ENCODE results near the gene TRAPPC3L. TPM values are rescaled to one million over a fixed set of nuclear protein-coding genes. Genes with fewer than 3 reads are reported as not detected.

The TRAPPC3L gene
- total RNA-seq, 1 experiment from 2014 or later = not detected

GRCh38 chr6:116471531-116471930 lies 74.0 kb downstream of the TRAPPC3L start:
- Histone ChIP-seq H2AFZ (ENCODE audit: low read length) (no peak overlapping the region), H2BK12ac (ENCODE audit: insufficient read length, low read depth, low read length) (no peak overlapping the region), H3K23ac (ENCODE audit: insufficient read length, low read depth, low read length) (no peak overlapping the region), H3K79me1 (ENCODE audit: insufficient read depth, low read depth, low read length, poor library complexity, severe bottlenecking) (no peaks in the 10 kb centered on the region), H3K4me1 (ENCODE audit: insufficient read depth, low read length) (no peaks in the 10 kb centered on the region), H3K18ac (ENCODE audit: insufficient read length, low read depth, low read length) (no peak overlapping the region), H3K4ac (ENCODE audit: low read depth, low read length) (no peak overlapping the region), H2AK5ac (ENCODE audit: insufficient read length, low read length) (no peak overlapping the region), H4K5ac (ENCODE audit: insufficient read length, low read depth, low read length) (no peak overlapping the region), H4K20me1 (ENCODE audit: control insufficient read depth, insufficient read depth, insufficient read length) (no peaks in the 10 kb centered on the region), H2BK20ac (ENCODE audit: low read depth, low read length, poor library complexity, severe bottlenecking) (no peak overlapping the region), H3K4me2 (ENCODE audit: insufficient read depth, insufficient read length, low read length) (no peak overlapping the region), H2BK5ac (ENCODE audit: insufficient read length, low read length) (no peak overlapping the region), H2BK120ac (ENCODE audit: low read depth, low read length, poor library complexity, severe bottlenecking) (no peak overlapping the region), H3K23me2 (ENCODE audit: insufficient read length, low read depth, low read length, poor library complexity, severe bottlenecking) (no peaks in the 10 kb centered on the region), H3K27me3 (ENCODE audit: insufficient read depth, low read length) (no peaks in the 10 kb centered on the region), H3K56ac (ENCODE audit: insufficient read length, low read depth, low read length) (no peak overlapping the region), H3K9ac (ENCODE audit: extremely low read depth, insufficient read length, low read length) (no peak overlapping the region), H3T11ph (ENCODE audit: low read length) (no peak overlapping the region), H3K14ac (ENCODE audit: insufficient read depth, low read length) (no peak overlapping the region), H3K27ac (ENCODE audit: insufficient read length, low read depth, low read length) (no peak overlapping the region), H4K8ac (replicated peaks; ENCODE audit: insufficient read length, low read depth, low read length) (no peak overlapping the region), H3K79me2 (ENCODE audit: insufficient read depth, low read length) (no peaks in the 10 kb centered on the region), H2BK15ac (ENCODE audit: low read depth, low read length) (no peak overlapping the region), H4K91ac (ENCODE audit: insufficient read length, low read depth, low read length) (no peak overlapping the region), H3K9me3 (ENCODE audit: control insufficient read depth, low read depth, low read length) (no peaks in the 10 kb centered on the region)
- TF ChIP-seq CTCF (conservative IDR thresholded peaks at IDR 0.05) = no peak
- DNase-seq = no peak
- Mint-ChIP-seq H3K27me3 (ENCODE audit: low read depth) (no peaks in the 10 kb centered on the region), H3K4me3 (no peak overlapping the region), H3K9me3 (no peaks in the 10 kb centered on the region), H3K36me3 (ENCODE audit: insufficient read depth in 1 of 3, low read depth in 3 of 3) (no peaks in the 10 kb centered on the region), H3K4me1 (peaks cover 0 to 2% of the 10 kb centered on the region in 2 experiments; a peak in 2 of 4 replicates), H3K27ac (no peak overlapping the region)
- WGBS (ENCODE audit: extremely low coverage, insufficient read length, low lambda C conversion rate) = no CpG with 5 or more reads among the region's 1 CpG

All from H9 (cell line).